Colonic mucosa (tissue), 4 donors: ENCODE data around the gene FBXL7. TPM values are rescaled to one million over a fixed set of nuclear protein-coding genes. Genes with fewer than 3 reads are reported as not detected.

Experiments
- DNase-seq: peaks from one replicate; pipeline ENCODE4 v3.0.0-alpha.2; 2020
- H3K27ac ChIP-seq: fragments of 200-600 bp; one replicate; pipeline ENCODE4 v1.8.0; 2021
- H3K27me3 ChIP-seq: fragments of 200-600 bp; one replicate; pipeline ENCODE4 v1.8.0; 2021
- H3K36me3 ChIP-seq: fragments of 200-600 bp; one replicate; pipeline ENCODE4 v1.8.0; 2021
- H3K4me1 ChIP-seq: fragments of 200-600 bp; one replicate; pipeline ENCODE4 v1.8.0; 2021; ENCODE audit warnings: mild to moderate bottlenecking
- H3K4me3 ChIP-seq: fragments of 200-600 bp; one replicate; pipeline ENCODE4 v1.8.0; 2021
- H3K9ac ChIP-seq, 2 donors: one replicate each; pipeline ENCODE4 v1.7.0; 2013; ENCODE audit warnings: control low read depth in 2 of 2, low read depth in 2 of 2, low read length in 2 of 2
- H3K9me3 ChIP-seq: fragments of 200-600 bp; one replicate; pipeline ENCODE4 v1.8.0; 2021
- CTCF ChIP-seq: fragments of 200-600 bp; IDR thresholded peaks from one replicate; pipeline ENCODE4 v1.8.0; 2022; ENCODE audit warnings: antibody characterized with exemption, mild to moderate bottlenecking
- intact Hi-C: fragments of 100-400 bp; cut with DNase I; formaldehyde crosslinking; loops from one replicate; pipeline ENCODE4 v1.14.1; 2022
- total RNA-seq, 2 donors: library from RNA; stranded (reverse); fragmentation: NEBNext Ultra II Directional in 1 of 2; extraction: Animal tissue kit (Norgen Biotek cat#: 25700) in 1 of 2; gene quantifications; one replicate each; pipeline ENCODE4 v1.2.1, GENCODE V29; 2021
- donor health status: healthy.
- donor health status: DM: no; HTN: no; CAD: no.
- donor health status: DM: no; HTN: no; CAD: no.

The FBXL7 gene
- total RNA-seq, 2 donors from 2014 or later: 1.6 to 3.0 TPM

- no peak for TF ChIP-seq CTCF
- no peak overlapping the region for H3K9ac ChIP-seq
- no peaks in the 10 kb centered on the region for H3K36me3 ChIP-seq
- H3K4me1 ChIP-seq: no peaks in the 10 kb centered on the region
- H3K27ac ChIP-seq: no peak overlapping the region
- no peaks in the 10 kb centered on the region for H3K27me3 ChIP-seq
- no peaks in the 10 kb centered on the region for H3K9me3 ChIP-seq
- no peak for DNase-seq
- intact Hi-C loops: no loop called here
- H3K4me3 ChIP-seq: no peak overlapping the region
These were observed 211.9 kb downstream of the FBXL7 start for GRCh38 chr5:15711892-15712291.

GRCh38 chr5:15715535-15715934, 215.6 kb downstream of the FBXL7 start:
- intact Hi-C loops: no loop called here
- H3K36me3 ChIP-seq: no peaks in the 10 kb centered on the region
- no peaks in the 10 kb centered on the region for H3K9me3 ChIP-seq
- no peak for TF ChIP-seq CTCF
- H3K4me1 ChIP-seq: peaks cover 5% of the 10 kb centered on the region
- DNase-seq: no peak
- no peak overlapping the region for H3K4me3 ChIP-seq
- no peaks in the 10 kb centered on the region for H3K27me3 ChIP-seq
- H3K9ac ChIP-seq: no peak overlapping the region
- H3K27ac ChIP-seq: no peak overlapping the region

GRCh38 chr5:15715967-15716366, 216.0 kb downstream of the FBXL7 start:
- peaks cover 5% of the 10 kb centered on the region for H3K4me1 ChIP-seq
- no peak for DNase-seq
- no peak overlapping the region for H3K4me3 ChIP-seq
- no peaks in the 10 kb centered on the region for H3K9me3 ChIP-seq
- TF ChIP-seq CTCF: no peak
- no peak overlapping the region for H3K9ac ChIP-seq
- H3K27ac ChIP-seq: no peak overlapping the region
- intact Hi-C loops: no loop called here
- H3K27me3 ChIP-seq: no peaks in the 10 kb centered on the region
- H3K36me3 ChIP-seq: no peaks in the 10 kb centered on the region

- DNase-seq: no peak
- Histone ChIP-seq H3K4me1 (peaks cover 5% of the 10 kb centered on the region), H3K9ac (no peak overlapping the region), H3K4me3 (no peak overlapping the region), H3K36me3 (no peaks in the 10 kb centered on the region), H3K27me3 (no peaks in the 10 kb centered on the region), H3K9me3 (no peaks in the 10 kb centered on the region), H3K27ac (no peak overlapping the region)
- intact Hi-C loops: no loop called here
- TF ChIP-seq CTCF: no peak
These were observed 217.0 kb downstream of the FBXL7 start for GRCh38 chr5:15717001-15717400.

GRCh38 chr5:15718421-15719179, 218.6 kb downstream of the FBXL7 start:
- intact Hi-C loops: no loop called here
- H3K4me3 ChIP-seq: no peak overlapping the region
- H3K4me1 ChIP-seq: peaks cover 5% of the 10 kb centered on the region
- no peak for TF ChIP-seq CTCF
- H3K9ac ChIP-seq: no peak overlapping the region
- no peak overlapping the region for H3K27ac ChIP-seq
- no peaks in the 10 kb centered on the region for H3K36me3 ChIP-seq
- H3K27me3 ChIP-seq: no peaks in the 10 kb centered on the region
- no peak for DNase-seq
- no peaks in the 10 kb centered on the region for H3K9me3 ChIP-seq
